GM21528 (cell line): Measurements from ENCODE around the gene MXD4.

ENCODE experiments used
- ATAC-seq: cut with Tn5 transposase; IDR thresholded peaks from one replicate; pipeline ENCODE4 v1.9.1; 2021; ENCODE audit warnings: mild to moderate bottlenecking, moderate library complexity; ENCODE audit not compliant: unreplicated experiment, low FRiP score

MXD4 gene

GRCh38 chr4:2265113-2266110 is 3.5 kb upstream of the MXD4 start:
- ATAC-seq: no peak

- no peak for ATAC-seq
These were observed 2.7 kb upstream of the MXD4 start for GRCh38 chr4:2264481-2265041.

- no peak for ATAC-seq
These were observed 2.0 kb upstream of the MXD4 start for GRCh38 chr4:2263926-2264321.

GRCh38 chr4:2262944-2263250 is 988 bp upstream of the MXD4 start:
- ATAC-seq: no peak

- ATAC-seq: peak; percentile 88
These were observed 435 bp upstream of the MXD4 start for GRCh38 chr4:2262145-2262943.

- no peak for ATAC-seq
These were observed 628 bp downstream of the MXD4 start for GRCh38 chr4:2261110-2261852.

GRCh38 chr4:2260344-2261109 is 1.4 kb downstream of the MXD4 start:
- ATAC-seq: no peak

- ATAC-seq: no peak
These were observed 2.2 kb downstream of the MXD4 start for GRCh38 chr4:2259541-2260343.

- no peak for ATAC-seq
These were observed 2.8 kb downstream of the MXD4 start for GRCh38 chr4:2259036-2259540.

GRCh38 chr4:2258091-2259035 is 3.5 kb downstream of the MXD4 start:
- ATAC-seq: no peak

GRCh38 chr4:2257361-2258081 is 4.4 kb downstream of the MXD4 start:
- ATAC-seq: no peak

GRCh38 chr4:2256781-2257191 is 5.1 kb downstream of the MXD4 start:
- ATAC-seq: no peak

GRCh38 chr4:2256156-2256731 is 5.7 kb downstream of the MXD4 start:
- ATAC-seq: no peak

- no peak for ATAC-seq
These were observed 6.3 kb downstream of the MXD4 start for GRCh38 chr4:2255501-2256155.

GRCh38 chr4:2254665-2255500 is 7.0 kb downstream of the MXD4 start:
- no peak for ATAC-seq
